Upper lobe of left lung (tissue), 4 donors: Measurements from ENCODE around the gene RENBP.

Experiments used
- EP300 ChIP-seq, 4 donors: sonication (generic); formaldehyde crosslinking; IDR thresholded peaks; one replicate each; pipeline ENCODE4 v1.5.1; 2017; ENCODE audit warnings: antibody characterized with exemption in 4 of 4, control low read depth in 2 of 4
- POLR2A ChIP-seq, 4 donors: fragments of 450-650 bp; IDR thresholded peaks; one replicate each; pipeline ENCODE4 v1.5.1; 2016 to 2017; ENCODE audit warnings: antibody characterized with exemption in 4 of 4, mild to moderate bottlenecking in 2 of 4

DNA sequence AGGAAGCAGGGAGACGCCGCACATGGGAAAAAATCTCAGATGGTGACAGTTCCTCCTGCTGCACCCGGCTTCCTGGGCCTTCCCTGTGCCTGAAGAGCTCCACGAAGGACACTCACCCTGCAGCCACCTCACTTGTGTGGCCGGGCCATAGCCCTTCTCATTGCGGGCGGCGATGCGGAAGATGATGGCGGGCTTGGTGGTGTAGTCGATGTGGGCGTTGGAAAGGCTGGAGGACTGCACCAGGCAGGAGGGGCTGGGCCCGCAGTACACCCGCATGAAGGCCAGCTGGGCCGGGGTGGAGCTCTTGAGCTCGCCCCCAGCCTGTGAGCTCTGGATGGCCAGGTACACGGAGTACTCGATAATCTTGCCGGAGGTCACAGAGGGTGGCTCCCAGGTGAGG is 5.7 kb upstream of the RENBP start:
- TF ChIP-seq POLR2A (IDR thresholded peaks at IDR 0.05) (no peak), EP300 (IDR thresholded peaks at IDR 0.05) (no peak)
